Vagina (tissue), 2 donors: ENCODE measurements around the gene UBE2V1. TPM values are rescaled to one million over a fixed set of nuclear protein-coding genes. Genes with fewer than 3 reads are reported as not detected.
"Not testable (repeated sequence)": the region's sequence is repeated elsewhere in the genome, so short reads cannot be mapped to it uniquely, and the experiment has no call there.

Experiments
- DNase-seq, 2 donors: peaks; one replicate each; pipeline ENCODE4 v3.0.0-alpha.2; 2017; ENCODE audit errors: extremely low spot score in 2 of 2
- H3K27ac ChIP-seq: fragments of 200-600 bp; sonication (generic); one replicate; pipeline ENCODE4 v1.5.1; 2019
- H3K27me3 ChIP-seq: fragments of 200-600 bp; sonication (generic); one replicate; pipeline ENCODE4 v1.5.1; 2019
- H3K36me3 ChIP-seq, 2 donors: fragments of 200-600 bp; sonication (generic); one replicate each; pipeline ENCODE4 v1.5.1; 2017 to 2019
- H3K4me1 ChIP-seq: fragments of 200-600 bp; sonication (generic); one replicate; pipeline ENCODE4 v1.5.1; 2019
- H3K4me3 ChIP-seq, 2 donors: fragments of 200-600 bp; sonication (generic); 1 replicate in 1 of 2; 2 replicates in 1 of 2; pipeline ENCODE4 v1.5.1; 2016 to 2019
- H3K9me3 ChIP-seq: fragments of 200-600 bp; sonication (generic); one replicate; pipeline ENCODE4 v1.5.1; 2019
- POLR2A ChIP-seq, 2 donors: fragments of 450-650 bp; IDR thresholded peaks; one replicate each; pipeline ENCODE4 v1.6.1; 2017; ENCODE audit warnings: antibody characterized with exemption in 2 of 2, mild to moderate bottlenecking in 2 of 2, moderate library complexity in 2 of 2
- POLR2AphosphoS5 ChIP-seq, 2 donors: sonication (generic); formaldehyde crosslinking; IDR thresholded peaks; one replicate each; pipeline ENCODE4 v1.9.0; 2017; ENCODE audit warnings: antibody characterized with exemption in 2 of 2, mild to moderate bottlenecking in 2 of 2, low read depth in 1 of 2; ENCODE audit not compliant: insufficient read depth in 1 of 2
- intact Hi-C: fragments of 100-400 bp; cut with DNase I; formaldehyde crosslinking; loops from one replicate; pipeline ENCODE4 v1.15.1; 2023
- total RNA-seq: library from RNA; depleted of rRNA; stranded (reverse); fragments of >200 nt; gene quantifications from one replicate; pipeline ENCODE4 v1.2.3, GENCODE V29; 2016
- TF ChIP-seq, protein P1 (sequence below), 3 experiments: fragments of 450-650 bp in 2 of 3; fragments of 200-600 bp in 1 of 3; sonication (generic) in 1 of 3; IDR thresholded peaks; one replicate each; pipeline ENCODE4 v1.5.1; 2017 to 2019; ENCODE audit warnings: antibody characterized with exemption in 3 of 3, mild to moderate bottlenecking in 2 of 3, moderate library complexity in 2 of 3

The UBE2V1 gene
- total RNA-seq, 1 donor from 2014 or later: 74.2 TPM

DNA sequence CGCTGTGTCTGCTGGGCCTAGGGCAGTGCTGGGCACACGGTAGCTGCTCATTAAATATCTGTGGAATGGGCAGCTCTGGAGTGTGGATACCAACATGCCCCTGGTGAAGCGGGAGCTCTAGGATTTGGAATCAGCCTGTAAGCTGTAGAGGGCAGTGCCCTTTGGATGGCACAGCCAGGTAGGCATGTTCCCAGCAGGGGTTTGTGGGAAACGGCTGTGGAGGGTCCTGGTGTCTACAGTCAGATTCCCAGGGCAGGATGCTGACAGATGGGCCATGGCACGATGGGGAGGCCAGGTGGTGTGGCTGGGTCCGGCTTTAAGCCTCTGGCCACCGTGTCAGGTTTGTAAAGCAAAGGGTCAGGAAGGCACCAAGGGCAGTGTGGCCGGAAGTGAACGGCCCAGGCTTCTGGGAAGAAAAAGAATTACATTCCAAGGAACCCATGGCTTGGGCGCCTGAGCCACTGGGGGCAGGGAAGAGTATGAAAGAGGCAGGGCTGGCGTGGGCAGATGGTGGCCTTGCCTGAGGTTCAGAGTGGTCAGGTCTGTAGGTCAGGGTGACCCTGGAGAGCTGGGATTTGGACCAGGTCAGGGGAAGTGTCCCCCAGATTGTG, 44.8 kb downstream of the UBE2V1 start:
- DNase-seq: no peak

DNA sequence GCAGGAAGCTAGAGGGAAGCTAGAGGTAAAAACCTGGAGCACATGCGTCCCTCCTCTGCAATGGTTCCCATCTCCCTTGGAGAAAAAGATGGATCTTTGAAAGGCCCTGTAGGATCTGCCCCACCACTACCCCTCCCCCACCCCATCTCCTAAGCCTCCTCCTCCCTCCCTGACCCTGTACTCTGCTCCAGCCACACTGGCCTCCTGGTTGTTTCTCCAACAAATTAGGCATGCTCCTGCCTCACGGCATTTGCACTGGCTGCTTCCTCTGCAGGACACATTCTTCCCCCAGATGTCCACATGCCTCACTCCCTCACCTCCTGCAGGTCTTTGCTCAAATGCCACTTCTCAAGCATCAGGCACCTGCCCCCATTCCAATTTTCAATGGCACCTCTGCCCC, 45.5 kb downstream of the UBE2V1 start:
- no peak for DNase-seq
- intact Hi-C loops: no loop called here
- Histone ChIP-seq H3K4me3 (no peak overlapping the region), H3K9me3 (no peaks in the 10 kb centered on the region), H3K36me3 (no peaks in the 10 kb centered on the region), H3K27ac (no peak overlapping the region), H3K27me3 (no peaks in the 10 kb centered on the region), H3K4me1 (peaks cover 11% of the 10 kb centered on the region)
- TF ChIP-seq POLR2A (IDR thresholded peaks at IDR 0.05) (no peak), POLR2AphosphoS5 (IDR thresholded peaks at IDR 0.05; ENCODE audit: insufficient read depth in 1 of 2, low read depth in 1 of 2) (no peak)
- TF ChIP-seq, protein P1, sequence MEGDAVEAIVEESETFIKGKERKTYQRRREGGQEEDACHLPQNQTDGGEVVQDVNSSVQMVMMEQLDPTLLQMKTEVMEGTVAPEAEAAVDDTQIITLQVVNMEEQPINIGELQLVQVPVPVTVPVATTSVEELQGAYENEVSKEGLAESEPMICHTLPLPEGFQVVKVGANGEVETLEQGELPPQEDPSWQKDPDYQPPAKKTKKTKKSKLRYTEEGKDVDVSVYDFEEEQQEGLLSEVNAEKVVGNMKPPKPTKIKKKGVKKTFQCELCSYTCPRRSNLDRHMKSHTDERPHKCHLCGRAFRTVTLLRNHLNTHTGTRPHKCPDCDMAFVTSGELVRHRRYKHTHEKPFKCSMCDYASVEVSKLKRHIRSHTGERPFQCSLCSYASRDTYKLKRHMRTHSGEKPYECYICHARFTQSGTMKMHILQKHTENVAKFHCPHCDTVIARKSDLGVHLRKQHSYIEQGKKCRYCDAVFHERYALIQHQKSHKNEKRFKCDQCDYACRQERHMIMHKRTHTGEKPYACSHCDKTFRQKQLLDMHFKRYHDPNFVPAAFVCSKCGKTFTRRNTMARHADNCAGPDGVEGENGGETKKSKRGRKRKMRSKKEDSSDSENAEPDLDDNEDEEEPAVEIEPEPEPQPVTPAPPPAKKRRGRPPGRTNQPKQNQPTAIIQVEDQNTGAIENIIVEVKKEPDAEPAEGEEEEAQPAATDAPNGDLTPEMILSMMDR (IDR thresholded peaks at IDR 0.05): no peak

More for the DNA sequence above, 44.8 kb downstream of the UBE2V1 start:
- H3K27me3 ChIP-seq: no peaks in the 10 kb centered on the region
- peaks cover 11% of the 10 kb centered on the region for H3K4me1 ChIP-seq
- no peaks in the 10 kb centered on the region for H3K36me3 ChIP-seq
- no peaks in the 10 kb centered on the region for H3K9me3 ChIP-seq
- intact Hi-C loops: no loop called here
- TF ChIP-seq POLR2AphosphoS5 (IDR thresholded peaks at IDR 0.05; ENCODE audit: insufficient read depth in 1 of 2, low read depth in 1 of 2) (no peak), POLR2A (IDR thresholded peaks at IDR 0.05) (no peak)
- TF ChIP-seq, protein P1 (IDR thresholded peaks at IDR 0.05): no peak
- no peak overlapping the region for H3K4me3 ChIP-seq
- H3K27ac ChIP-seq: no peak overlapping the region

- Histone ChIP-seq H3K4me1 (peaks cover 11% of the 10 kb centered on the region), H3K4me3 (no peak overlapping the region), H3K9me3 (no peaks in the 10 kb centered on the region), H3K27ac (no peak overlapping the region), H3K27me3 (no peaks in the 10 kb centered on the region), H3K36me3 (no peaks in the 10 kb centered on the region)
- DNase-seq: no peak
- TF ChIP-seq POLR2AphosphoS5 (IDR thresholded peaks at IDR 0.05; ENCODE audit: insufficient read depth in 1 of 2, low read depth in 1 of 2) (no peak), POLR2A (IDR thresholded peaks at IDR 0.05) (no peak)
- TF ChIP-seq, protein P1 (IDR thresholded peaks at IDR 0.05): no peak
- intact Hi-C loops: no loop called here
Measured at GRCh38 chr20:50067018-50067417, 45.9 kb downstream of the UBE2V1 start.

GRCh38 chr20:50066161-50066834, 46.7 kb downstream of the UBE2V1 start:
- TF ChIP-seq, protein P1 (IDR thresholded peaks at IDR 0.05): no peak
- no peak for TF ChIP-seq POLR2A (IDR thresholded peaks at IDR 0.05)
- TF ChIP-seq POLR2AphosphoS5 (IDR thresholded peaks at IDR 0.05; ENCODE audit: insufficient read depth in 1 of 2, low read depth in 1 of 2): no peak
- DNase-seq: no peak
- Histone ChIP-seq H3K36me3 (no peaks in the 10 kb centered on the region), H3K9me3 (no peaks in the 10 kb centered on the region), H3K27ac (no peak overlapping the region), H3K4me1 (peaks cover 6% of the 10 kb centered on the region), H3K27me3 (no peaks in the 10 kb centered on the region), H3K4me3 (no peak overlapping the region)
- intact Hi-C loops: no loop called here

- H3K9me3 ChIP-seq: no peaks in the 10 kb centered on the region
- no peaks in the 10 kb centered on the region for H3K27me3 ChIP-seq
- TF ChIP-seq POLR2A (IDR thresholded peaks at IDR 0.05): no peak
- TF ChIP-seq POLR2AphosphoS5 (IDR thresholded peaks at IDR 0.05; ENCODE audit: insufficient read depth in 1 of 2, low read depth in 1 of 2): no peak
- TF ChIP-seq, protein P1 (IDR thresholded peaks at IDR 0.05): no peak
- DNase-seq: no peak
- no peak overlapping the region for H3K4me3 ChIP-seq
- no peaks in the 10 kb centered on the region for H3K36me3 ChIP-seq
- H3K4me1 ChIP-seq: no peaks in the 10 kb centered on the region
- no peak overlapping the region for H3K27ac ChIP-seq
- intact Hi-C loops: no loop called here
Measured at GRCh38 chr20:50065325-50065615, 47.7 kb downstream of the UBE2V1 start.

DNA sequence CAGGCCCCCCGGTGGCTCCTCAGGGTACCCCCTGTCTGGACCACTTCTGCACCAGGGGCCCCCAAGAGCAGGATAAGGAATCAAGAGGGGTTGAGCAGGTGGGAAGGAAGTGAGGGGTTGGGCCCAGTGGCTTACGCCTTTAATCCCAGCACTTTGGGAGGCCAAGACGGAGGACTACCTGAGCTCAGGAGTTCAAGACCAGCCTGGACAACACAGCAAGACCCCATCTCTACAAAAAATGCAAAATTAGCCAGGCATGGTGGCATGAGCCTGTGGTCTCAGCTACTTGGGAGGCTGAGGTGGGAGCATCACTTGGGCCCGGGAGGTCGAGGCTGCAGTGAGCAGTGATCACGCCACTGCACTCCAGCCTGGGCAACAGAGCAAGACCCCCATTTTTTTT, 49.2 kb downstream of the UBE2V1 start:
- H3K4me3 ChIP-seq, intact Hi-C loops, H3K36me3 ChIP-seq, H3K27ac ChIP-seq, H3K27me3 ChIP-seq, DNase-seq, H3K4me1 ChIP-seq, H3K9me3 ChIP-seq: not testable (repeated sequence)
